Dermis blood vessel endothelial cell (primary cell): ENCODE results near the gene VASN. TPM values are rescaled to one million over a fixed set of nuclear protein-coding genes. Genes with fewer than 3 reads are reported as not detected.

Experiments
- DNase-seq: peaks from one replicate; pipeline ENCODE4 v3.0.0; 2010
- total RNA-seq: library from RNA; depleted of rRNA; stranded (reverse); fragments of >200 nt; gene quantifications from 2 replicates; pipeline ENCODE4 v1.2.3, GENCODE V29; 2014

VASN gene
- total RNA-seq, 1 donor from 2014 or later = 1.9 TPM

DNA sequence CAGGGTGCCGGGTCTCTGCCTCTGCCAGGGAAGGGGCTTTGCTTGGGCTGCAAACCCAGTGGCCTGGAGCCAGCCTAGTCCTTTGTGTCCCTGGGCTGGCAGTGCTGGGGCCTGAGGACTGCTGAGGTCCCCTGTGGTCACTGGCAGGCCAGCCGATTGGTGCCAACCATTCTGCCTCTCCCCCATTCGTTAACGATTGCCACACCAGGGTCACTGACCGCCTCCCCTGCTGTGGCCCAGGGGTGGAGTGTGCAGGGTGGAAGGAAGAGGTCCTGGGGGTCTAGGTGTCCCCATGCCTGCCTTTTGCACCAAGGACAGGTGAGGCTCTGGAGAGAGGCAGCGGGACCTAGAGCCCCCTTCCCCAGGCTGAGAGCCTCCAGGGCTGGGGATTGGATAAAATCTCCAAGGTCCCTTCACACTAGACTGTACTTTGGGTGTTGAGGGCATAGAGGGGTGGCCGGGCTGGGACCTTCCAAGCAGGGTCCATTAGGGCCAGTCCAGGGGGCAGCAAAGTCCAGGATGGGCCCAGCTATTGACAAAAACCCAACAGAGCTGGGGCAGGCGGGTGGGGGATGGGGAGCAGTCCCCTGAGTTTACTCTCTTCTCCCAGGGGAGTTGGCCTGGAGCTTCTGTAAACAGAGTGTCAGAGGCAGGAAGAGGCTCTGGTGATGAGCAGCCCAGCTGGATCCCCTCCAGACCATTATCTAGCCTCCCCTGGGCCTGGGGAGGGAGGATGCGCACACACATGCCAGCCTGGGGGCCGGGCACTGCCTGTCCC lies 1.1 kb downstream of the VASN start:
- DNase-seq = no peak

DNA sequence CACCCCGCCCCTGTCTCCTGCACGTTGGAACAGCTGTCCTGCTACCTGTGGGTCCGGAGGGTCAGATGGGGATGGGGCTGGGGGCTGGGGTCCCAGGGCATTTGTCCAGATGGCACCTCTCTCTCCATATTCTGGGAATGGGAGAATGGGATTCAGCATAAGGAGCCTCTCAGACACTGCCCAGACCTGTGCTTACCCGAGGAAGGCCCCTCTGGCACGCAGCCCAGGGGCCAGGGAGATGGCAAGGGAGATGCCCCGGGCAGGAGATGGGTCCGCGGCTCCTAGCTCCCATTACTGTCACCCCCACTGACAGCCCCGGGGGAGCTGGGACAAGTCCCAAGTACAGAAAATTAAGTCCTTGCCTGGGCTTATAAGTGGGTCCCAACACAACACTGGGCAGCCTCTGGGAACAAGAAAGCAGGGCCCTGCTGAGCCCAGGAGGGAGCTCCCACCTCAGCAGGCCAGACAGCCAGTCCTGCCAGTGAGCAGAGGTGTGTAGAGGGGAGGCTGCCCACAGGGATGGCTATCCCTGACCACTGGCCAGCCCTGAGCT lies 1.8 kb downstream of the VASN start:
- no peak for DNase-seq

DNA sequence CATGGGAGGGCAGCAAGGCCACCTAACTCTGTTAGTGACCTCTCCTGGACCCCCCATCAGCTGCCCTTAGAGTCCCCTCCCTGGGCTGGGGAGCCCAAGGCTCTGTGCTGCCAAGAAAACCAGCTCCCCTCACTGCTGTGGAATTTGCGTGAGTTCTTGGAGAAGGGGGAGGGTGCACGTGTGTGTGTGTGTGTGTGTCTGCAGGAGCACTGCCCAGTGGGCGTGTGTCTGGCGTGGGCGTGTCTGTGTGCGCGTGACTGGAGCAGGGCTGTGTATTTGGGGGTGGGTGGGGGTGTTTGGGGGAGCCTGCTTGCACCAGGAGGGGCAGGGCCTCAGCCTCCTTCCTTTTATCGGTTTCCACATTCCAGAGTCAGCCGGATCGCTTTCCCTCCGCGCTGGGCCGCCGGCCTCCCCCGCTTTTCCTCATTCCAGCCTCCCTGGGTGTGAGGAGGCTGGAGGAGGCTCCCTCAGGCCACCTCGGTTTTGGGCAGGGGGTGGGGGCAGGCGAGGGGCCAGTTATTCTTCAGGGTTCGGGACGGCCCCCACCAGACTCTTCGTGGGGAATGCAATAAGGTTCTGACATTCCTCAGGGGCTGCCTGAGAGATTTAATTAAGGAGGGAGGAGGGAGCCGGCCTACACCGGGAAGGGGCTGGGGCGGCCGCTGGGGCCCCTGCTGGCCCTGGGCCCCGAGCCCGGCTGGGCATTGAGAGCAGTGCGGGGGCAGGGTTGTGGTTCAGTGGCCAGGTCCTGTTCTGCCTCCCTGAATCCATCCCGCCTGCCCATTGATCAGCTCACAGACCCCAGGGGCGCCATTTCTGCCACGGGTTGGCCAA lies 2.5 kb downstream of the VASN start:
- peak; percentile 30 for DNase-seq

DNA sequence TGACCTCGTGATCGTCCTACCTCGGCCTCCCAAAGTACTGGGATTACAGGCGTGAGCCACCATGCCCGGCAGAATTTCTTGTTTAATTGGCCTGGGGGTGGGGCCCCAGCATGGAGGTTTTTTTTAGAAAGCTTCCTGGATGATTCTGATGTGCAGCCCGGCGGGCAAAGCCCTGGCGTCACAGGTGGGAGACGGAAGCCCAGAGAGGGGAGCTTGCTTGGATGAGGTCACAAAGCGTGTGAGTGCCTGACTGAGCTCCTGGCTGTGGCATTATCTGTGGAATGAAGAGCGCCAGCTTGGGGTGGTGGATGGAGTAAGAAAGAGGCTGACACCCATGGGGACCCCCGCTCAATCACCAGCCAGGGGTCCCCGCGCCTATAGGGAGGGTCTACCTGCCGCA lies 4.1 kb downstream of the VASN start:
- no peak for DNase-seq

DNA sequence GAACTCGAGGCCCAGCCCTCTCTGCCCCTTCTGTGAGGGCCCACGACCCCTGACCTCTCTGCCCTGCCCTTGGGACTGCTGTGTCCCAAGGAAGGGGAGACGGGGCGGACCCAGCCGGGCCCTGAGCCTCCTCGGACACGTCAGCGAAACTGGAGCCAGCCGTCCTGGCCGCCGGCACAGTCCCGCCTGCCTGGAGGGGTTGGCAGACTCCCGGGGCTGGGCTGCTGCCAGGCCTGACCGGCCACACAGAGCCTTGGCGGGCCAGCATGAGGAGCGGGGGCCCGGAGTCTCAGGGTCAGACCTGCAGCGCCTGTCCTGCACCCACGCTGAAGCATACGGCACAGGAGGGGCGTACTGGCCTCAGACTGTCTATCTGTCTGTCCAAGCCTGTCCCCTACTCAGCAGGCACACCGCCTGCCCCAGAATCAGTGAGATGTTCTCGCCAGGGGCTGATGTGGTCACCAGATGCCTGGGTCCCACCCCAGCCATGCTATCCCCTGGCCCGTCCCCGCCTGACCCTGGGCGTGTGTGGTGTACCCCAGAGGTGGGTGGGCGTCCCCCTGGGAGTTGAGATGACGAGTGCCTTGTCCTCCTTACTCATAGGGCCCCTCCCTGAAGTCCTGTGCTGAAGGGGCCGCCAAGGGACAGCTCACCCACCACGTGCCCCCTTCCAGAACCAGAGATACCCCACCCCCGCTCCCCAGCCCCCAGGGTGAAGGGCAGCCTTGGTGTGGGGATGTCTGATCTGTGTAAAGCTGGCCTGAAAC lies 4.7 kb downstream of the VASN start:
- no peak for DNase-seq

DNA sequence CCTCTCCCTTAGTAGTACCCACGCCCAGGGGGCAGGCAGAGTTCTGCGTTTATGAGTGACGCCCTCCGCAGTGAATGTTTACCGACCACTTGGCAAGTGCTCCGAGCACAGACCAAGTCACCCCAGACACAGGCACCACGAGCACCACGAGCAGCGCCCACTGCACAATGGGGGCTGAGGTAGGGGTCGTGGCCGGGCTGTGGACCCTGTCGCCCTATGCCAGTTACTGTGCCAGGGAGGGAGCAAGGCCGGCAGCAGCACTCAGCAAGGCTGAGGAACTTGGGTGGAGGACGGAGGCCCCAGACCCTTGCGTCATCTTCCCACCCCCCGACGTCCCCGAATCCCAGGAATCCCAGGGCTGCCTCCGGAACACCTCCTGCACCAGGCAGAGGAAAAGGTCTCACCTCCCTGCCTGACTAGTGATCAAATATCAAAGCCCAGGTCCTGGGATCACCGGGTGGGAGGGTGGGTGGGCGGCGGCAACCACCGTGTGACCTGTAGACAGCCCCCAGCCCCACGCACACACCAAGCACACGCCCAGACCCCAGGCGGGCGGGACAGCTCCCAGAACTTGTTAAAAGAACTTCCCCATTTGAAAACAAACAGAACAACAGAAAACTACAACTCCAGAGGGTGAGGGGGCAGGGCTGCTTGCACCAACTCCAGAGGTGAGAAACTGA lies 5.4 kb downstream of the VASN start:
- DNase-seq = no peak

DNA sequence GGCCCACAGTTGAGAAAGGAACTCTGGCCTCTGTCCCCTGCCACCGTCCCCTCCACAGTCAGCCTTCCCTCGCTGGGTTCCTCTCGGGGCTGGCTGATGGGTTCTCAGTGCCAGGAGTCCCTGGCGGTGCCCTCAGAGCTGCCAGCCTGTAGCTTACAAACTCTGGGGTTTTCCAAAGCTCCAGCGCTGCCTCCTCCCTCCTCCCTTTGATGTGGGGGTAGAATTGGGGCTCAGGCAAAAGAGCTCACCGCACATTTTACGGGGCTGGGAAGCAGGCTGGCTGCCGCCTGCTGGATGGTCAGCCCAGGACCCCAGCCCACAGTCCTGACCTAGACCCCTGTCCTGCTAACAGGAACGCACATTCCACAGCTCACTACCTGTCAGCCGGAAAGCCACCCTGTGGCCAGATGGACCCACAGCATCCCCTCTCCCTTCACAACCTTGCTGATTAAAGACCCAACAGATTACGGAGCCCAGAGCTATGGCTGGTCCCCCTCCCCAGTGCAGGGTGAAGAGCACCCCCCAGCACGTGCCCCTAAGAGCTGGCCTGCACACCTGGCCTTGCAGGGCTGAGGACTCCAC lies 6.0 kb downstream of the VASN start:
- no peak for DNase-seq

DNA sequence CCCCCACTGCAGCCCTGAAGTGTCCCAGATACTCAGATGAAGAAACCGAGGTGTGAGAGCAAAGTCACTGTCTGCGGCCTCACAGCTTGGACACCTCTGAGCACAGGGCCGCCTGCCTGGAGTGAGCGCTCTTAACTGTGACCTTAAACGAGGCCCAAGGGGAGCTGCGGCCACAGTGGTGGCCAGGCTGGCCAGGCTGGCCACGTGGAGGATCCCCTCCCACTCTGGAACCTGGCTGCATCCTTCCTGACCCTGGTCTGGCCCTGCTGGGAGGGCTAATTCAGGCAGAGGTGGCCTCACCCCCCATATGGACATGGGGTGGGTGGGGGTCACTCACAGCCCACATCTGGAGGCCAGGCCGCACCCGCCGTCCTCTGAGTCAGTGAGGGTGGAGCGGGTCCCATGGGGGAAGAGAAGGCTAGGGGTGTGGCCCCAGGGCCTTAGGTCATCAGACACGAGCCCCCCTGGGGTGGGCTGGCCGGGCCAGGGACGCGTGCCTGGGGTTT lies 6.6 kb downstream of the VASN start:
- DNase-seq = no peak

DNA sequence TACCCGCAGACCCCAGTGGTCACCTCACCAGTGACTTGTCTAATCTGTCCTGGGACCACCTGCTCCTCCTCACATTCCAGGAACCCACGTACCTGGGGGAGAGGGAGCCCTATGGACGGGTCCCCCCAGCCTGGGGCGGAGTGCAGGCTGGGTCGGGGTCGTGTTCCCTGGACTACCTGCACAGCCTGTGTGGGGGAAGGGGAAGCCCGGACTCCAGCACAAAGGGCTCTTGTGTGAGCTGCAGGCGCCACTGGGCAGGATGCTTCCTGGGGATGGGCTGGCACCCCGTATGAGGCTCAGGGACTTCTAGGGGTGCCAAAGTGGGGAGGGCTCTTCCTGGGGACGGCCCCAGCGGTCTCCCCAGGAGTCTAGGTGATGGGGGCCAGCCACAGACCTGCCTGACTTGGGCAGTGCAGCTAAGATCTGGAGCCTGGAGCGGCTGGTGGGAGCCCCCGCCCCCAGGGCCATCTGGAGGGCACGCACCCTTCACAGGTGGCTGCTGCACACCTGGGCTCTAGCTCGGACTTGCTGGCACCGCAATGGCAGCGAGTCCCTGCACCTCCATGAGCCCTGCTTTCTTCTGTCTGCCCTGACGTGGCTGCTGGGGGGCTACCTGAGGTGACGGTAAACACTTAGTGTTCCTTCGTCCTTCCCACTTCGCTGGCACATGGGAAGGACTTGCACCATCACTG lies 7.5 kb downstream of the VASN start:
- no peak for DNase-seq

DNA sequence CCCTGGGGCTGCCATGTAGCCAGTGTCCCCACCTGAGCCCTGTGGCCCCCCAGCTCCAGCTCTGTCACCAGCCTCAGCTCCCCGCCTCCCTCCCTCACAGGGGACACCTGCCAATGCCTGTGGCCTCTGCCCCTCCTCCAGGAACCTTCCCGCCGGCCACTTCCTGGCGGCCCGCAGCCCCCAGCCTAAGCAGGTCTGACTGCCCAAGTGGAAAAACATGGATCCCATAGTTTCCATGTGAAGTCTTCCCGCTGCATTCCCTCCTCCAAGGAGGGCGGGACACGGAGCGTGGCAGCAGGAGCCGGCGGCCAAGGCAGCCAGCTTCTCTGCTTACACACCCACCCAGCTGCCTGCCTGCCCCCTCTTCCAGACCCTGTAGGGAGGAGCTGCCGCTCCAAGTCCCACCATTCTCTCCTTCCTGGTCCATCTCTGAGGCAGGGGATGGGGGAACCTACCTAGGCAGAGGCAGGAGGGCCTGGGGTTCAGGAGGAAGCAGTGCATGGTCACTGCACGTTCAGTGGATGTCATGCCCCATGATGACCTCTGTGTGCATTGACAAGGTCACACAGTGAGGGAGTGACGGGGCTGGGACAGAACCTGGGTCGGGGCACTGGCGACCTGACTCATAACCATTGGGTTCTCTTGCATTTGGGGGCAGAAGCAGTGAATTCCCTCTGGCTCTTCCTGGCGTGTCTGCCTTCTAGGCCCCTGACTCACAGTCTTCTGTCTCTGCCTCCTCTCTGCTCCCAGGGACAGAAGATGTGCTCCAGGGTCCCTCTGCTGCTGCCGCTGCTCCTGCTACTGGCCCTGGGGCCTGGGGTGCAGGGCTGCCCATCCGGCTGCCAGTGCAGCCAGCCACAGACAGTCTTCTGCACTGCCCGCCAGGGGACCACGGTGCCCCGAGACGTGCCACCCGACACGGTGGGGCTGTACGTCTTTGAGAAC lies 8.7 kb downstream of the VASN start:
- DNase-seq = peak; percentile 14

DNA sequence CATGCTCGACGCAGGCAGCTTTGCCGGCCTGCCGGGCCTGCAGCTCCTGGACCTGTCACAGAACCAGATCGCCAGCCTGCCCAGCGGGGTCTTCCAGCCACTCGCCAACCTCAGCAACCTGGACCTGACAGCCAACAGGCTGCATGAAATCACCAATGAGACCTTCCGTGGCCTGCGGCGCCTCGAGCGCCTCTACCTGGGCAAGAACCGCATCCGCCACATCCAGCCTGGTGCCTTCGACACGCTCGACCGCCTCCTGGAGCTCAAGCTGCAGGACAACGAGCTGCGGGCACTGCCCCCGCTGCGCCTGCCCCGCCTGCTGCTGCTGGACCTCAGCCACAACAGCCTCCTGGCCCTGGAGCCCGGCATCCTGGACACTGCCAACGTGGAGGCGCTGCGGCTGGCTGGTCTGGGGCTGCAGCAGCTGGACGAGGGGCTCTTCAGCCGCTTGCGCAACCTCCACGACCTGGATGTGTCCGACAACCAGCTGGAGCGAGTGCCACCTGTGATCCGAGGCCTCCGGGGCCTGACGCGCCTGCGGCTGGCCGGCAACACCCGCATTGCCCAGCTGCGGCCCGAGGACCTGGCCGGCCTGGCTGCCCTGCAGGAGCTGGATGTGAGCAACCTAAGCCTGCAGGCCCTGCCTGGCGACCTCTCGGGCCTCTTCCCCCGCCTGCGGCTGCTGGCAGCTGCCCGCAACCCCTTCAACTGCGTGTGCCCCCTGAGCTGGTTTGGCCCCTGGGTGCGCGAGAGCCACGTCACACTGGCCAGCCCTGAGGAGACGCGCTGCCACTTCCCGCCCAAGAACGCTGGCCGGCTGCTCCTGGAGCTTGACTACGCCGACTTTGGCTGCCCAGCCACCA lies 9.7 kb downstream of the VASN start:
- DNase-seq = no peak

DNA sequence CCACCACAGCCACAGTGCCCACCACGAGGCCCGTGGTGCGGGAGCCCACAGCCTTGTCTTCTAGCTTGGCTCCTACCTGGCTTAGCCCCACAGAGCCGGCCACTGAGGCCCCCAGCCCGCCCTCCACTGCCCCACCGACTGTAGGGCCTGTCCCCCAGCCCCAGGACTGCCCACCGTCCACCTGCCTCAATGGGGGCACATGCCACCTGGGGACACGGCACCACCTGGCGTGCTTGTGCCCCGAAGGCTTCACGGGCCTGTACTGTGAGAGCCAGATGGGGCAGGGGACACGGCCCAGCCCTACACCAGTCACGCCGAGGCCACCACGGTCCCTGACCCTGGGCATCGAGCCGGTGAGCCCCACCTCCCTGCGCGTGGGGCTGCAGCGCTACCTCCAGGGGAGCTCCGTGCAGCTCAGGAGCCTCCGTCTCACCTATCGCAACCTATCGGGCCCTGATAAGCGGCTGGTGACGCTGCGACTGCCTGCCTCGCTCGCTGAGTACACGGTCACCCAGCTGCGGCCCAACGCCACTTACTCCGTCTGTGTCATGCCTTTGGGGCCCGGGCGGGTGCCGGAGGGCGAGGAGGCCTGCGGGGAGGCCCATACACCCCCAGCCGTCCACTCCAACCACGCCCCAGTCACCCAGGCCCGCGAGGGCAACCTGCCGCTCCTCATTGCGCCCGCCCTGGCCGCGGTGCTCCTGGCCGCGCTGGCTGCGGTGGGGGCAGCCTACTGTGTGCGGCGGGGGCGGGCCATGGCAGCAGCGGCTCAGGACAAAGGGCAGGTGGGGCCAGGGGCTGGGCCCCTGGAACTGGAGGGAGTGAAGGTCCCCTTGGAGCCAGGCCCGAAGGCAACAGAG lies 10.5 kb downstream of the VASN start:
- DNase-seq = no peak

DNA sequence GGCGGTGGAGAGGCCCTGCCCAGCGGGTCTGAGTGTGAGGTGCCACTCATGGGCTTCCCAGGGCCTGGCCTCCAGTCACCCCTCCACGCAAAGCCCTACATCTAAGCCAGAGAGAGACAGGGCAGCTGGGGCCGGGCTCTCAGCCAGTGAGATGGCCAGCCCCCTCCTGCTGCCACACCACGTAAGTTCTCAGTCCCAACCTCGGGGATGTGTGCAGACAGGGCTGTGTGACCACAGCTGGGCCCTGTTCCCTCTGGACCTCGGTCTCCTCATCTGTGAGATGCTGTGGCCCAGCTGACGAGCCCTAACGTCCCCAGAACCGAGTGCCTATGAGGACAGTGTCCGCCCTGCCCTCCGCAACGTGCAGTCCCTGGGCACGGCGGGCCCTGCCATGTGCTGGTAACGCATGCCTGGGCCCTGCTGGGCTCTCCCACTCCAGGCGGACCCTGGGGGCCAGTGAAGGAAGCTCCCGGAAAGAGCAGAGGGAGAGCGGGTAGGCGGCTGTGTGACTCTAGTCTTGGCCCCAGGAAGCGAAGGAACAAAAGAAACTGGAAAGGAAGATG lies 11.2 kb downstream of the VASN start:
- no peak for DNase-seq

DNA sequence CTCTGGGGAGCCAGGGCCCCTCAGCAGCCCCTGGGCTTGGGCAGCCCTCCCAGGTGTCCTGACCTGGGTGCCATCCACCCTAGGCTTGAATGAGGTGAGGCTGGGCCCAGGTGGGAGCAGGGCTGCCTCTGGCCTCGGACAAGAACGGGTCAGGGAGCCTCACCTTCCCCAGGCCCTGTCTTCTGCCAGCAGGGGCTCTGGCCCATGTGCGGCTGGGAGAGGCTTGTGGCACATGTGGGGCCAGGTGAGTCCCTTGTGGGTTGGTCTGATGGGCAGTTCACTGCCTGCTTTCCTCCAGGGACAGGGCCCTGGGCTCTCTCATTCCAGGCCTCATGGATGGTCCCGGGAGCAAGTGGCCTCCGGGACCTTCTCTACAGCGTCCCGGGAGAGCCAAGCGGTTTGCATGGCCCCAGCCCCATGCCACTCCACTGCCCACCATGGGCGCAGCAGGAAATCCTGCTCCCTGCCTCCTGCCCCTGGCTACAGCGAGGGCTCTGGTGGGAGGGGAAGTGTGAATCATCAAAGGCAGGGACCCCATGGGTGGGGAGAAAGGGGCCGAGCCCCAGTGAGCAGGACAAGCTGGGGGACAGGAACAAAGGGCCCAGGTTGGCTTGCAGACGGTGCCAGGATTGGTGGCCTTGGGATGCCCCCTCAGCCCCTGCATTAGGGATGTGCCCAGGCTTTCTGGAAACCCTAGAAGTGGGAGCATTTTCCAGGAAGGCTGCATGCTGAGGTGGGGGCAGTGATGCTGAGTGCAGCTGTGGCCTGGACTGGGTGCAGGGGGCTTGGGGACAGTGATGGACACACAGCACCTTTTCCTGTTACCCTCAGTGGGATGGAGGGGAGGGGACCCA lies 12.2 kb downstream of the VASN start:
- DNase-seq = peak; percentile 23

DNA sequence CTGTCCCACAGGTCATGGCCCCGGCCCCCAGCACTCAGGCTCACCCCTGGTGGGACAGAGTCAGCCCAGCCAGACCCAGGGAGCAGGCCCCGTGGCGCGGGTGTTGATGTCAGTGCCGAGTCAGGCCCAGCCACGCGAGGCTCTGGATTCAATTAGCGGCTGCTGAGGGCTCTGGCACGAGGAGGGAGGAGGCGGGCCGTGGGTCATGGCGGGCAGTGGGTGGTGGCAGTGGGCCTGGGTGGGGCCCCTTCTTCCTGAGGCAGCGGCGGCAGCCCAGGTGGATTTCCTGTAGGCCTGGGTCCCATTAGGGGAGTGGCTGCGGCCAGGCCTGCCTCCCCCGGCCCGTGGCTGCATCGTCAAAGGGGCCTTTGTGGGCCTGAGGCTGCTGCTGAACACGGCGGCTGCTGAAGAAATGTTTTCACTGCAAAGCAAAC lies 12.9 kb downstream of the VASN start:
- DNase-seq = no peak

DNA sequence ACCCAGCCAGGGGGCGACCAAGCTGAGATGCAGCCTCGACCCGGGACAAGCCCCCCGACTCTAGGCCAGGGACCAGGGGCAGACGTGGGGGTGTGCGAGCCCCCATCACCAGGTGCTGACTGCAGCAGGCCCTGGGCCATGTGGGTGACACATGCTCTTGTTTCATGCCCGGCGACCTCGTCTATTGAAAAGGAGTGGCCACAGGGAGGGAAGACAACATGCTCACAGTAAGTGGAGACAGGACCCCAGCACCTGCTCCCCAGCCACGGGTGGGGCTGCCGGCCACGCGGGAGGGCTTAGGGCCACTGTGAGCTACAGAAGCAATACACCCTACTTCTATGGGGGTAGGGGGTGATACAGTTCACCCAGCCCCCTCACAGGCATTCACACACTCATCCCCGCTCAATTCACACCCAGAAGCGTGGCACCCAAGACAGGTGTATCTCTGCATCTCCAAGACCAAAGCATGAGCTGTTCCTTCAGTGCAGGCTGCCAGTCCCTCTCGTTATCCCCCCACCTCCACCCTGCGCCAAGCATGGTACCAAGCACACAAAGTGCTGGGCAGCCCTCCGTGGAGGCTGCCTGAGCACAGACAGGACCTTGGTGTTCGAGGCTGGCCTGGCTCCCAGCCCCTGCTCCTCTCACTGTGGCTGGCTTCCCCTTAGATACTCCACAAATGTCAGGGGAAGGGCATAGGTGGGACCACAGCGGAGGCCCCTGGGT lies 13.6 kb downstream of the VASN start:
- DNase-seq = no peak
